A549 (cell line): ENCODE results near the gene LMO1. TPM values are rescaled to one million over a fixed set of nuclear protein-coding genes. Genes with fewer than 3 reads are reported as not detected.

ENCODE experiments used
- ATAC-seq, 2 experiments: fragments of 200-7000 bp in 1 of 2; fragments of >200 bp in 1 of 2; cut with Nextera tagmentation in 1 of 2; cut with Tn5 transposase in 1 of 2; 3 replicates each; pipeline versions ENCODE4 v1.8.0 to v1.9.1; 2018 to 2020; ENCODE audit warnings: mild to moderate bottlenecking in 1 of 2, moderate library complexity in 1 of 2
- CTCF ChIA-PET: fragments of 300-600 bp; sonication (Branson Sonifier 250); formaldehyde crosslinking; extraction: SDS; loops from one replicate; lab custom pipeline; 2021; ENCODE audit warnings: antibody characterized with exemption, inconsistent platforms; lab: Yijun Ruan, JAX
- POLR2A ChIA-PET: fragments of 350-600 bp; formaldehyde crosslinking; extraction: SDS; loops from one replicate; lab custom pipeline; 2021; ENCODE audit warnings: antibody characterized with exemption, inconsistent platforms; lab: Yijun Ruan, JAX
- DNase-seq, 2 experiments: peaks; one replicate each; pipeline versions ENCODE4 v3.0.0 to v3.0.0-alpha.2; 2011 to 2016; ENCODE audit warnings: low read depth in 1 of 2, low spot score in 1 of 2
- FAIRE-seq: peaks from 2 replicates; lab custom pipeline; 2011; peaks lifted over from hg19 to GRCh38; lab: Jason Lieb, UNC
- H3K27ac ChIP-seq, 2 experiments: fragments of >200 bp; sonication (Bioruptor Twin); formaldehyde crosslinking; 3 replicates each; pipeline ENCODE4 v1.5.1; 2016 to 2017
- H3K4me1 ChIP-seq: fragments of >200 bp; sonication (Bioruptor Twin); formaldehyde crosslinking; 3 replicates; pipeline ENCODE4 v1.6.1; 2016
- H3K4me2 ChIP-seq: fragments of >200 bp; sonication (Bioruptor Twin); formaldehyde crosslinking; 3 replicates; pipeline ENCODE4 v1.6.1; 2016
- H3K4me3 ChIP-seq: fragments of >200 bp; sonication (Bioruptor Twin); formaldehyde crosslinking; 3 replicates; pipeline ENCODE4 v1.5.1; 2016
- H3K9me3 ChIP-seq: fragments of >200 bp; sonication (Bioruptor Twin); formaldehyde crosslinking; 3 replicates; pipeline ENCODE4 v1.6.1; 2016
- CBX2 ChIP-seq: fragments of 200-600 bp; sonication (generic); IDR thresholded peaks from 2 replicates; pipeline ENCODE4 v1.6.1; 2016; ENCODE audit warnings: low read depth, mild to moderate bottlenecking, borderline replicate concordance
- CBX8 ChIP-seq: fragments of 200-600 bp; sonication (generic); IDR thresholded peaks from 2 replicates; pipeline ENCODE4 v1.6.1; 2016
- CHD2 ChIP-seq: fragments of 150-350 bp; IDR thresholded peaks from 2 replicates; pipeline ENCODE4 v1.6.1; 2014; ENCODE audit warnings: low read length; ENCODE audit not compliant: partially characterized antibody
- ESRRA ChIP-seq: fragments of 150-350 bp; IDR thresholded peaks from 2 replicates; pipeline ENCODE4 v1.6.1; 2014; ENCODE audit warnings: mild to moderate bottlenecking, low read length, borderline replicate concordance
- FOSB ChIP-seq: fragments of 250-450 bp; sonication (Bioruptor Pico); IDR thresholded peaks from 2 replicates; pipeline ENCODE4 v1.5.0; 2020; ENCODE audit warnings: mild to moderate bottlenecking, moderate library complexity
- FOSL2 ChIP-seq, 2 experiments: fragments of 450-650 bp in 1 of 2; fragments of >200 bp in 1 of 2; sonication (Bioruptor Twin) in 1 of 2; formaldehyde crosslinking; IDR thresholded peaks; 2 replicates each; pipeline versions ENCODE4 v1.5.0 to v1.6.1; 2016 to 2020; ENCODE audit warnings: mild to moderate bottlenecking in 1 of 2, moderate library complexity in 1 of 2
- HDAC2 ChIP-seq: fragments of 200-600 bp; sonication (generic); IDR thresholded peaks from 2 replicates; pipeline ENCODE4 v1.6.1; 2016
- HEYL ChIP-seq: fragments of 250-450 bp; sonication (Bioruptor Pico); IDR thresholded peaks from 2 replicates; pipeline ENCODE4 v1.8.0; 2021; ENCODE audit warnings: mild to moderate bottlenecking, moderate library complexity
- MAZ ChIP-seq: fragments of 150-350 bp; IDR thresholded peaks from 2 replicates; pipeline ENCODE4 v1.6.1; 2014; ENCODE audit warnings: antibody characterized with exemption, low read depth, low read length, borderline replicate concordance
- MYC ChIP-seq: IDR thresholded peaks from 2 replicates; pipeline ENCODE4 v1.6.1; 2012; ENCODE audit warnings: mild to moderate bottlenecking, inconsistent platforms, low read length, improper control_type of control experiment, borderline replicate concordance
- RAD21 ChIP-seq, 2 experiments: fragments of >200 bp in 1 of 2; sonication (Bioruptor Twin) in 1 of 2; formaldehyde crosslinking in 1 of 2; IDR thresholded peaks in 1 of 2; conservative IDR thresholded peaks in 1 of 2; 2 replicates in 1 of 2; 3 replicates in 1 of 2; pipeline ENCODE4 v1.6.1; 2012 to 2018; ENCODE audit warnings: inconsistent platforms in 1 of 2
- RARB ChIP-seq: fragments of 250-450 bp; sonication (Bioruptor Pico); IDR thresholded peaks from 2 replicates; pipeline ENCODE4 v1.8.0; 2021; ENCODE audit warnings: mild to moderate bottlenecking, moderate library complexity
- RFX5 ChIP-seq: fragments of 450-650 bp; IDR thresholded peaks from 2 replicates; pipeline ENCODE4 v1.7.1; 2014; ENCODE audit warnings: antibody characterized with exemption, mild to moderate bottlenecking, moderate library complexity
- RNF2 ChIP-seq: fragments of 200-600 bp; sonication (generic); IDR thresholded peaks from 2 replicates; pipeline ENCODE4 v1.6.1; 2016; ENCODE audit warnings: low read depth, mild to moderate bottlenecking, antibody characterized with exemption, moderate library complexity, borderline replicate concordance
- SMC3 ChIP-seq: fragments of >200 bp; sonication (Bioruptor Twin); formaldehyde crosslinking; IDR thresholded peaks from 3 replicates; pipeline ENCODE4 v1.6.1; 2018; ENCODE audit warnings: inconsistent platforms
- WGBS: methylation state at CpG from one replicate; pipeline ENCODE4 v1.1.6; 2017; ENCODE audit errors: missing lambda C conversion rate; 5-methylcytosine and 5-hydroxymethylcytosine counted together
- polyA plus RNA-seq, 4 experiments: library from polyadenylated mRNA; depleted of rRNA in 3 of 4; stranded (reverse); fragments of >200 nt; fragmentation: RNase III in 1 of 4; extraction: RNeasy Plus Mini Kit Qiagen cat#74134 plus additional on column Dnase treatment in 1 of 4; gene quantifications; 2 replicates in 3 of 4; 3 replicates in 1 of 4; pipeline ENCODE4 v1.2.3, GENCODE V29; 2011 to 2017
- TF ChIP-seq, protein P1 (sequence below): fragments of 450-650 bp; IDR thresholded peaks from 2 replicates; pipeline ENCODE4 v1.6.1; 2014; ENCODE audit warnings: antibody characterized with exemption
- TF ChIP-seq, protein P2 (sequence below): fragments of 200-600 bp; sonication (generic); IDR thresholded peaks from 2 replicates; pipeline ENCODE4 v1.6.1; 2016; ENCODE audit warnings: antibody characterized with exemption, mild to moderate bottlenecking, moderate library complexity
- TF ChIP-seq, protein P3 (sequence below): IDR thresholded peaks from 2 replicates; pipeline ENCODE4 v1.6.1; 2012
- TF ChIP-seq, protein P4 (sequence below): fragments of 150-350 bp; IDR thresholded peaks from 2 replicates; pipeline ENCODE4 v1.6.1; 2014; ENCODE audit warnings: low read depth, mild to moderate bottlenecking, low read length
- TF ChIP-seq, protein P5 (sequence below): fragments of >200 bp; sonication (Bioruptor Twin); formaldehyde crosslinking; IDR thresholded peaks from 3 replicates; pipeline ENCODE4 v1.5.1; 2016

LMO1 gene
- polyA plus RNA-seq, 2 of the 4 experiments (the other 2 are of a cell fraction) = 0.18 to 2.7 TPM

GRCh38 chr11:8283465-8284230, 20.0 kb upstream of the LMO1 start:
- POLR2A ChIA-PET = no interaction called here
- H3K9me3 ChIP-seq = no peaks in the 10 kb centered on the region
- H3K4me3 ChIP-seq = no peak overlapping the region
- no peak for FAIRE-seq
- no peak overlapping the region for H3K4me2 ChIP-seq
- ATAC-seq = peak in 1 of 2 experiments; percentile 23; a peak in 1 of 6 replicates
- no peaks in the 10 kb centered on the region for H3K4me1 ChIP-seq
- H3K27ac ChIP-seq = no peak overlapping the region
- WGBS = 60% methylated on average over 16 of the region's 32 CpGs
- CTCF ChIA-PET = interaction anchor here (1.0 to 2.0 kb wide), 4 partner anchors 18 to 282 kb away, joined by 3 to 5 read pairs (median 4); no protein-coding TSS in a partner anchor
- TF ChIP-seq, protein P1, sequence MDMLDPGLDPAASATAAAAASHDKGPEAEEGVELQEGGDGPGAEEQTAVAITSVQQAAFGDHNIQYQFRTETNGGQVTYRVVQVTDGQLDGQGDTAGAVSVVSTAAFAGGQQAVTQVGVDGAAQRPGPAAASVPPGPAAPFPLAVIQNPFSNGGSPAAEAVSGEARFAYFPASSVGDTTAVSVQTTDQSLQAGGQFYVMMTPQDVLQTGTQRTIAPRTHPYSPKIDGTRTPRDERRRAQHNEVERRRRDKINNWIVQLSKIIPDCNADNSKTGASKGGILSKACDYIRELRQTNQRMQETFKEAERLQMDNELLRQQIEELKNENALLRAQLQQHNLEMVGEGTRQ = no peak
- TF ChIP-seq RNF2 (no peak), HEYL (CRISPR knock-in tag) (no peak)
- DNase-seq = no peak

- H3K4me3 ChIP-seq = no peak overlapping the region
- no peak overlapping the region for H3K4me2 ChIP-seq
- no peak for DNase-seq
- WGBS = 79% methylated on average over 8 of the region's 8 CpGs
- no peaks in the 10 kb centered on the region for H3K9me3 ChIP-seq
- no peak for ATAC-seq
- no peaks in the 10 kb centered on the region for H3K4me1 ChIP-seq
- FAIRE-seq = no peak
- no peak overlapping the region for H3K27ac ChIP-seq
- CTCF ChIA-PET = interaction anchor here (1.2 kb wide), 1 partner anchor 64 kb away, joined by 4 read pairs; no protein-coding TSS in a partner anchor
- POLR2A ChIA-PET = no interaction called here
- no peak for TF ChIP-seq MYC
- no peak for TF ChIP-seq CBX2
- no peak for TF ChIP-seq RAD21 (conservative IDR thresholded peaks at IDR 0.05 in 1 of 2, IDR thresholded peaks at IDR 0.05 in 1 of 2)
- no peak for TF ChIP-seq ESRRA
- no peak for TF ChIP-seq HDAC2
- TF ChIP-seq, protein P2, sequence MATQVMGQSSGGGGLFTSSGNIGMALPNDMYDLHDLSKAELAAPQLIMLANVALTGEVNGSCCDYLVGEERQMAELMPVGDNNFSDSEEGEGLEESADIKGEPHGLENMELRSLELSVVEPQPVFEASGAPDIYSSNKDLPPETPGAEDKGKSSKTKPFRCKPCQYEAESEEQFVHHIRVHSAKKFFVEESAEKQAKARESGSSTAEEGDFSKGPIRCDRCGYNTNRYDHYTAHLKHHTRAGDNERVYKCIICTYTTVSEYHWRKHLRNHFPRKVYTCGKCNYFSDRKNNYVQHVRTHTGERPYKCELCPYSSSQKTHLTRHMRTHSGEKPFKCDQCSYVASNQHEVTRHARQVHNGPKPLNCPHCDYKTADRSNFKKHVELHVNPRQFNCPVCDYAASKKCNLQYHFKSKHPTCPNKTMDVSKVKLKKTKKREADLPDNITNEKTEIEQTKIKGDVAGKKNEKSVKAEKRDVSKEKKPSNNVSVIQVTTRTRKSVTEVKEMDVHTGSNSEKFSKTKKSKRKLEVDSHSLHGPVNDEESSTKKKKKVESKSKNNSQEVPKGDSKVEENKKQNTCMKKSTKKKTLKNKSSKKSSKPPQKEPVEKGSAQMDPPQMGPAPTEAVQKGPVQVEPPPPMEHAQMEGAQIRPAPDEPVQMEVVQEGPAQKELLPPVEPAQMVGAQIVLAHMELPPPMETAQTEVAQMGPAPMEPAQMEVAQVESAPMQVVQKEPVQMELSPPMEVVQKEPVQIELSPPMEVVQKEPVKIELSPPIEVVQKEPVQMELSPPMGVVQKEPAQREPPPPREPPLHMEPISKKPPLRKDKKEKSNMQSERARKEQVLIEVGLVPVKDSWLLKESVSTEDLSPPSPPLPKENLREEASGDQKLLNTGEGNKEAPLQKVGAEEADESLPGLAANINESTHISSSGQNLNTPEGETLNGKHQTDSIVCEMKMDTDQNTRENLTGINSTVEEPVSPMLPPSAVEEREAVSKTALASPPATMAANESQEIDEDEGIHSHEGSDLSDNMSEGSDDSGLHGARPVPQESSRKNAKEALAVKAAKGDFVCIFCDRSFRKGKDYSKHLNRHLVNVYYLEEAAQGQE = no peak
- TF ChIP-seq, protein P3, sequence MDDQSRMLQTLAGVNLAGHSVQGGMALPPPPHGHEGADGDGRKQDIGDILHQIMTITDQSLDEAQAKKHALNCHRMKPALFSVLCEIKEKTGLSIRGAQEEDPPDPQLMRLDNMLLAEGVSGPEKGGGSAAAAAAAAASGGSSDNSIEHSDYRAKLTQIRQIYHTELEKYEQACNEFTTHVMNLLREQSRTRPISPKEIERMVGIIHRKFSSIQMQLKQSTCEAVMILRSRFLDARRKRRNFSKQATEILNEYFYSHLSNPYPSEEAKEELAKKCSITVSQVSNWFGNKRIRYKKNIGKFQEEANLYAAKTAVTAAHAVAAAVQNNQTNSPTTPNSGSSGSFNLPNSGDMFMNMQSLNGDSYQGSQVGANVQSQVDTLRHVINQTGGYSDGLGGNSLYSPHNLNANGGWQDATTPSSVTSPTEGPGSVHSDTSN = no peak
- no peak for TF ChIP-seq RFX5
- no peak for TF ChIP-seq FOSB
- TF ChIP-seq FOSL2 (IDR thresholded peaks at IDR 0.05) = no peak
- no peak for TF ChIP-seq FOSL2 (CRISPR knock-in tag; IDR thresholded peaks at IDR 0.05)
- no peak for TF ChIP-seq RARB
- TF ChIP-seq CHD2 = no peak
- TF ChIP-seq, protein P4, sequence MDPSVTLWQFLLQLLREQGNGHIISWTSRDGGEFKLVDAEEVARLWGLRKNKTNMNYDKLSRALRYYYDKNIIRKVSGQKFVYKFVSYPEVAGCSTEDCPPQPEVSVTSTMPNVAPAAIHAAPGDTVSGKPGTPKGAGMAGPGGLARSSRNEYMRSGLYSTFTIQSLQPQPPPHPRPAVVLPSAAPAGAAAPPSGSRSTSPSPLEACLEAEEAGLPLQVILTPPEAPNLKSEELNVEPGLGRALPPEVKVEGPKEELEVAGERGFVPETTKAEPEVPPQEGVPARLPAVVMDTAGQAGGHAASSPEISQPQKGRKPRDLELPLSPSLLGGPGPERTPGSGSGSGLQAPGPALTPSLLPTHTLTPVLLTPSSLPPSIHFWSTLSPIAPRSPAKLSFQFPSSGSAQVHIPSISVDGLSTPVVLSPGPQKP = no peak
- no peak for TF ChIP-seq SMC3
- TF ChIP-seq CBX8 = no peak
- TF ChIP-seq, protein P5, sequence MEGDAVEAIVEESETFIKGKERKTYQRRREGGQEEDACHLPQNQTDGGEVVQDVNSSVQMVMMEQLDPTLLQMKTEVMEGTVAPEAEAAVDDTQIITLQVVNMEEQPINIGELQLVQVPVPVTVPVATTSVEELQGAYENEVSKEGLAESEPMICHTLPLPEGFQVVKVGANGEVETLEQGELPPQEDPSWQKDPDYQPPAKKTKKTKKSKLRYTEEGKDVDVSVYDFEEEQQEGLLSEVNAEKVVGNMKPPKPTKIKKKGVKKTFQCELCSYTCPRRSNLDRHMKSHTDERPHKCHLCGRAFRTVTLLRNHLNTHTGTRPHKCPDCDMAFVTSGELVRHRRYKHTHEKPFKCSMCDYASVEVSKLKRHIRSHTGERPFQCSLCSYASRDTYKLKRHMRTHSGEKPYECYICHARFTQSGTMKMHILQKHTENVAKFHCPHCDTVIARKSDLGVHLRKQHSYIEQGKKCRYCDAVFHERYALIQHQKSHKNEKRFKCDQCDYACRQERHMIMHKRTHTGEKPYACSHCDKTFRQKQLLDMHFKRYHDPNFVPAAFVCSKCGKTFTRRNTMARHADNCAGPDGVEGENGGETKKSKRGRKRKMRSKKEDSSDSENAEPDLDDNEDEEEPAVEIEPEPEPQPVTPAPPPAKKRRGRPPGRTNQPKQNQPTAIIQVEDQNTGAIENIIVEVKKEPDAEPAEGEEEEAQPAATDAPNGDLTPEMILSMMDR = no peak
- no peak for TF ChIP-seq HEYL (CRISPR knock-in tag)
- no peak for TF ChIP-seq MAZ
Measured at GRCh38 chr11:8283100-8283464, 19.4 kb upstream of the LMO1 start.
